NCI-H187 treated with DMSO at 0.1 percent for 48 hours (cell line): ENCODE results near the gene DNAI4.
"Not testable (repeated sequence)": the region's sequence is repeated elsewhere in the genome, so short reads cannot be mapped to it uniquely, and the experiment has no call there.

ENCODE experiments used
- DNase-seq: peaks from one replicate; lab custom pipeline; 2025; lab: John Stamatoyannopoulos, UW

DNAI4 gene

GRCh38 chr1:66833112-66833511 is 91.5 kb downstream of the DNAI4 start:
- no peak for DNase-seq

- no peak for DNase-seq
These were observed 93.0 kb downstream of the DNAI4 start for GRCh38 chr1:66831529-66832239.

GRCh38 chr1:66824771-66825170 is 99.9 kb downstream of the DNAI4 start:
- DNase-seq, result no peak

- no peak for DNase-seq
These were observed 114.8 kb downstream of the DNAI4 start for GRCh38 chr1:66809736-66810326.

GRCh38 chr1:66809245-66809644 is 115.4 kb downstream of the DNAI4 start:
- DNase-seq, result no peak

GRCh38 chr1:66795839-66796238 is 128.8 kb downstream of the DNAI4 start:
- DNase-seq, result not testable (repeated sequence)

GRCh38 chr1:66791621-66792610 is 132.7 kb downstream of the DNAI4 start:
- no peak for DNase-seq

- no peak for DNase-seq
These were observed 136.3 kb downstream of the DNAI4 start for GRCh38 chr1:66788231-66788939.

- no peak for DNase-seq
These were observed 137.0 kb downstream of the DNAI4 start for GRCh38 chr1:66787641-66788040.

- not testable (repeated sequence) for DNase-seq
These were observed 138.9 kb downstream of the DNAI4 start for GRCh38 chr1:66785800-66786199.

- DNase-seq, result no peak
These were observed 145.1 kb downstream of the DNAI4 start for GRCh38 chr1:66779475-66780078.

- no peak for DNase-seq
These were observed 145.7 kb downstream of the DNAI4 start for GRCh38 chr1:66778969-66779368.

GRCh38 chr1:66778266-66778665 is 146.4 kb downstream of the DNAI4 start:
- DNase-seq, result peak; percentile 94

- peak; percentile 87 for DNase-seq
These were observed 146.8 kb downstream of the DNAI4 start for GRCh38 chr1:66777831-66778230.

GRCh38 chr1:66775646-66776045 is 149.0 kb downstream of the DNAI4 start:
- DNase-seq, result no peak

GRCh38 chr1:66774438-66774837 is 150.2 kb downstream of the DNAI4 start:
- peak; percentile 15 for DNase-seq

- no peak for DNase-seq
These were observed 151.4 kb downstream of the DNAI4 start for GRCh38 chr1:66773227-66773626.

GRCh38 chr1:66770694-66771093 is 154.0 kb downstream of the DNAI4 start:
- no peak for DNase-seq

GRCh38 chr1:66770240-66770639 is 154.4 kb downstream of the DNAI4 start:
- no peak for DNase-seq

- no peak for DNase-seq
These were observed 155.0 kb downstream of the DNAI4 start for GRCh38 chr1:66769512-66770229.

- no peak for DNase-seq
These were observed 155.7 kb downstream of the DNAI4 start for GRCh38 chr1:66768965-66769364.
